Gastrocnemius medialis (tissue), 4 donors: Measurements from ENCODE around the gene DERA. TPM values are rescaled to one million over a fixed set of nuclear protein-coding genes. Genes with fewer than 3 reads are reported as not detected.
"Not testable (repeated sequence)": the region's sequence is repeated elsewhere in the genome, so short reads cannot be mapped to it uniquely, and the experiment has no call there.

Source experiments
- ATAC-seq, 2 donors: fragments of 150-250 bp; one replicate each; pipeline ENCODE4 v1.9.1; 2016
- DNase-seq, 2 donors: peaks; one replicate each; pipeline ENCODE4 v3.0.0-alpha.2; 2019
- H3K27ac ChIP-seq, 4 donors: fragments of 200-600 bp; sonication (generic); 1 replicate in 1 of 4; 2 replicates in 3 of 4; pipeline ENCODE4 v1.5.1; 2016 to 2018; ENCODE audit warnings: mild to moderate bottlenecking in 2 of 4, moderate library complexity in 1 of 4
- H3K27me3 ChIP-seq, 3 donors: fragments of 200-600 bp; sonication (generic) in 2 of 3; 1 replicate in 1 of 3; 2 replicates in 2 of 3; pipeline versions ENCODE4 v1.5.1 to v1.6.0; 2016 to 2019; ENCODE audit warnings: mild to moderate bottlenecking in 1 of 3, moderate library complexity in 1 of 3
- H3K36me3 ChIP-seq, 2 donors: fragments of 200-600 bp; sonication (generic) in 1 of 2; one replicate each; pipeline ENCODE4 v1.5.1; 2017 to 2018
- H3K4me1 ChIP-seq, 2 donors: fragments of 200-600 bp; sonication (generic) in 1 of 2; one replicate each; pipeline ENCODE4 v1.5.1; 2016 to 2017; ENCODE audit warnings: mild to moderate bottlenecking in 2 of 2
- H3K4me3 ChIP-seq, 4 donors: fragments of 200-600 bp; sonication (generic) in 3 of 4; 1 replicate in 1 of 4; 2 replicates in 3 of 4; pipeline ENCODE4 v1.5.1; 2016 to 2019; ENCODE audit warnings: mild to moderate bottlenecking in 2 of 4
- H3K9me3 ChIP-seq, 3 donors: fragments of 200-600 bp; sonication (generic) in 2 of 3; 1 replicate in 1 of 3; 2 replicates in 2 of 3; pipeline ENCODE4 v1.5.1; 2016 to 2019
- POLR2A ChIP-seq, 2 donors: fragments of 450-650 bp; IDR thresholded peaks; one replicate each; pipeline ENCODE4 v1.6.1; 2017; ENCODE audit warnings: antibody characterized with exemption in 2 of 2, mild to moderate bottlenecking in 2 of 2, moderate library complexity in 2 of 2
- in situ Hi-C, 4 donors: fragments of 200-750 bp; cut with MboI; loops; one replicate each; pipeline versions ENCODE4 v1.15.0 to v1.8.0; 2017; ENCODE audit warnings: low sequenced_read_pairs in 4 of 4
- intact Hi-C: fragments of 100-400 bp; cut with DNase I; formaldehyde crosslinking; loops from one replicate; pipeline ENCODE4 v1.15.1; 2023; ENCODE audit warnings: low total_unique reads
- total RNA-seq, 4 donors: library from RNA; depleted of rRNA; stranded (reverse); fragments of >200 nt; gene quantifications; one replicate each; pipeline versions ENCODE4 v1.1.0 to v1.2.3, GENCODE V29; 2016
- TF ChIP-seq, protein P1 (sequence below), 5 experiments: fragments of 450-650 bp in 3 of 5; fragments of 200-600 bp in 2 of 5; sonication (generic) in 2 of 5; IDR thresholded peaks in 4 of 5; conservative IDR thresholded peaks in 1 of 5; 1 replicate in 4 of 5; 2 replicates in 1 of 5; pipeline ENCODE4 v1.5.1; 2016 to 2019; ENCODE audit warnings: antibody characterized with exemption in 5 of 5, mild to moderate bottlenecking in 3 of 5, moderate library complexity in 3 of 5

The DERA gene
- total RNA-seq, 4 donors from 2014 or later: 29.2 to 50.1 (median 34.3) TPM

DNA sequence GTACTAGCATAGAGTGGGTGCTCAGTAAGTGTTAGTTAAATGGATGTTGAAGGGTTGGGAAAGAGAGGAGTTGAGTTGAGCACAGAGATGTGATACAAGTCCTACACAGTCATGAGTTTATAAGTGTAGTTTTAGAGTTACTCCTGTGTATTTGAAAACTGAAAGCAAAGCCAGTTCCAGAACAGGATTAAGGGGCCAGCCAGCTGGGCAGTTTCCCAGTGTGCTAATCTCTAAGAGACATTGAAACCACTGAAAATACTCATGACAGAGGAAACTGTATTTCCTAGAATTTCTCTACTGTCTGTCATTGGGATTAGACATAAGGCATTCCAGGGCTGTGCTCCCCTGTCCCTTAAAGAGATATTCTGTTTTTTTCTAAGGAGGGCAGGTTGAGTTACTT lies 101.0 kb downstream of the DERA start:
- Histone ChIP-seq H3K36me3 (peaks cover 0 to 4% of the 10 kb centered on the region in 2 donors), H3K27ac (peak overlapping the region in 1 of 4 donors; percentile 28), H3K27me3 (no peaks in the 10 kb centered on the region), H3K4me3 (no peak overlapping the region), H3K9me3 (no peaks in the 10 kb centered on the region), H3K4me1 (peaks cover 6 to 8% of the 10 kb centered on the region in 2 donors)
- intact Hi-C loops: no loop called here
- in situ Hi-C loops: no loop called here
- no peak for TF ChIP-seq POLR2A (IDR thresholded peaks at IDR 0.05)
- TF ChIP-seq, protein P1, sequence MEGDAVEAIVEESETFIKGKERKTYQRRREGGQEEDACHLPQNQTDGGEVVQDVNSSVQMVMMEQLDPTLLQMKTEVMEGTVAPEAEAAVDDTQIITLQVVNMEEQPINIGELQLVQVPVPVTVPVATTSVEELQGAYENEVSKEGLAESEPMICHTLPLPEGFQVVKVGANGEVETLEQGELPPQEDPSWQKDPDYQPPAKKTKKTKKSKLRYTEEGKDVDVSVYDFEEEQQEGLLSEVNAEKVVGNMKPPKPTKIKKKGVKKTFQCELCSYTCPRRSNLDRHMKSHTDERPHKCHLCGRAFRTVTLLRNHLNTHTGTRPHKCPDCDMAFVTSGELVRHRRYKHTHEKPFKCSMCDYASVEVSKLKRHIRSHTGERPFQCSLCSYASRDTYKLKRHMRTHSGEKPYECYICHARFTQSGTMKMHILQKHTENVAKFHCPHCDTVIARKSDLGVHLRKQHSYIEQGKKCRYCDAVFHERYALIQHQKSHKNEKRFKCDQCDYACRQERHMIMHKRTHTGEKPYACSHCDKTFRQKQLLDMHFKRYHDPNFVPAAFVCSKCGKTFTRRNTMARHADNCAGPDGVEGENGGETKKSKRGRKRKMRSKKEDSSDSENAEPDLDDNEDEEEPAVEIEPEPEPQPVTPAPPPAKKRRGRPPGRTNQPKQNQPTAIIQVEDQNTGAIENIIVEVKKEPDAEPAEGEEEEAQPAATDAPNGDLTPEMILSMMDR (IDR thresholded peaks at IDR 0.05 in 4 of 5, conservative IDR thresholded peaks at IDR 0.05 in 1 of 5): no peak
- DNase-seq: peak in 1 of 2 donors; percentile 21
- ATAC-seq: peak in 1 of 2 donors; percentile 58

DNA sequence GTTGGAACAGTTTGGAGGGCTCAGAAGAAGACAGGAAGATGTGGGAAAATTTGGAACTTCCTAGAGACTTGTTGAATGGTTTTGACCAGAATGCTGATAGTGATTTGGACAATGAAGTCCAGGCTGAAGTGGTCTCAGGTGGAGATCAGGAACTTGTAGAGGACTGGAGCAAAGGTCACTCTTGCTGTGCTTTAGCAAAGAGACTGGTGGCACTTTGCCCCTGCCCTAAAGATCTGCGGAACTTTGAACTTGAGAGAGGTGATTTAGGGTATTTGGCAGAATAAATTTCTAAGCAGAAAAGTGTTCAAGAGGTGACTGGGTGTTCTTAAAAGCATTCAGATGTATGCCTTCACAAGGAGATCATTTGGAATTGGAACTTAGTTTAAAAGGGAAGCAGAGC lies 102.6 kb downstream of the DERA start:
- H3K27ac ChIP-seq, ATAC-seq, H3K36me3 ChIP-seq, DNase-seq, intact Hi-C loops, H3K4me3 ChIP-seq, H3K4me1 ChIP-seq, H3K27me3 ChIP-seq, H3K9me3 ChIP-seq, in situ Hi-C loops: not testable (repeated sequence)

- H3K4me3 ChIP-seq, H3K27ac ChIP-seq, ATAC-seq, H3K36me3 ChIP-seq, in situ Hi-C loops, H3K27me3 ChIP-seq, intact Hi-C loops, DNase-seq, H3K4me1 ChIP-seq, H3K9me3 ChIP-seq: not testable (repeated sequence)
Observed at GRCh38 chr12:16014394-16014793, 103.3 kb downstream of the DERA start.

- no peak overlapping the region for H3K27ac ChIP-seq
- H3K27me3 ChIP-seq: no peaks in the 10 kb centered on the region
- in situ Hi-C loops (no loop called here), intact Hi-C loops (no loop called here)
- no peak for TF ChIP-seq POLR2A (IDR thresholded peaks at IDR 0.05)
- TF ChIP-seq, protein P1 (IDR thresholded peaks at IDR 0.05 in 4 of 5, conservative IDR thresholded peaks at IDR 0.05 in 1 of 5): no peak
- H3K4me1 ChIP-seq: peaks cover 2 to 3% of the 10 kb centered on the region in 2 donors
- no peak overlapping the region for H3K4me3 ChIP-seq
- H3K36me3 ChIP-seq: peaks cover 0 to 4% of the 10 kb centered on the region in 2 donors
- ATAC-seq (no peak), DNase-seq (no peak)
- H3K9me3 ChIP-seq: no peaks in the 10 kb centered on the region
Observed at GRCh38 chr12:16016748-16017147, 105.6 kb downstream of the DERA start.

DNA sequence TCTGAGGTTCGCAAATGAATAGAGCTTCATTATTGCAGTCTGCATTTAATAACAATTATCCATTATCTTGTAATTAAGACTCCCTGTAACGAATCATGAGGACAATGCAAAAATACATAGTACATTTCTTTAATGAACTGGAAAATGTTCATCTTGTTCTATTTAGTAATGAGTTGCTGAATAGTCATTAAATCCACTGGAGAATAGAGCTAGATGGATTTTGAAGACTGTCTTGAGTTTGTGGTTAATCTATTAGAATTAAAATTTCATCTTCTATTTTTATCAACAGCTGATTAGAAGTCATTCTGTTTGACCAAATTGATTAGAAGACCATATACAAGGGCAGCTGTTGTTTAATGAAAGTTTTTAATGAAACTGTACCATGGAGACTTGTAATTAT lies 107.2 kb downstream of the DERA start:
- intact Hi-C loops: no loop called here
- no peak for TF ChIP-seq POLR2A (IDR thresholded peaks at IDR 0.05)
- TF ChIP-seq, protein P1 (IDR thresholded peaks at IDR 0.05 in 4 of 5, conservative IDR thresholded peaks at IDR 0.05 in 1 of 5): no peak
- no peak overlapping the region for H3K27ac ChIP-seq
- in situ Hi-C loops: no loop called here
- no peaks in the 10 kb centered on the region for H3K4me1 ChIP-seq
- ATAC-seq (no peak), DNase-seq (no peak)
- H3K4me3 ChIP-seq: no peak overlapping the region
- no peaks in the 10 kb centered on the region for H3K27me3 ChIP-seq
- no peaks in the 10 kb centered on the region for H3K9me3 ChIP-seq
- H3K36me3 ChIP-seq: peaks cover 0 to 4% of the 10 kb centered on the region in 2 donors

DNA sequence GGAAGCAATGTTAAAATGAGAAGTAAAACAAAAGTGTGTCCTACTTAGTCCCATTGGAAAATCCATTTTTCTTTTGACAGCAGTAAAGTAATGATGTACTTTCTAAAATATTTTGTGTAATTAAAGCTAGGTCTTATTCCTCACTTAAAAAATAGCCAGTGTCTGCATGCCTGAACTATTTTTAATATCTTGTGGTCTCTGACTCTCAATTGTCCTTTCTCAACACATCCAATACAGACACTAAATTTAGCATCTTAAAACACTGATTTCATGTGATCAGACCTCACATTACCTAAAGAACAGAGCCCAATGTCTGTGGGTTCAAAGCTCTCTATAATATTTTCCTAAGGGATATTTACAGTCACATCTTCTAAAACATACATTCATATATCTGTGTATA lies 108.0 kb downstream of the DERA start:
- no peak for ATAC-seq
- peaks cover 0 to 4% of the 10 kb centered on the region in 2 donors for H3K36me3 ChIP-seq
- in situ Hi-C loops (no loop called here), intact Hi-C loops (no loop called here)
- no peaks in the 10 kb centered on the region for H3K9me3 ChIP-seq
- H3K4me3 ChIP-seq: no peak overlapping the region
- H3K27ac ChIP-seq: no peak overlapping the region
- DNase-seq: no peak
- H3K27me3 ChIP-seq: no peaks in the 10 kb centered on the region
- no peak for TF ChIP-seq POLR2A (IDR thresholded peaks at IDR 0.05)
- TF ChIP-seq, protein P1 (IDR thresholded peaks at IDR 0.05 in 4 of 5, conservative IDR thresholded peaks at IDR 0.05 in 1 of 5): no peak
- H3K4me1 ChIP-seq: no peaks in the 10 kb centered on the region
